ENCODE data around the gene ZDHHC18. TPM values are rescaled to one million over a fixed set of nuclear protein-coding genes. Genes with fewer than 3 reads are reported as not detected.

The ZDHHC18 gene
- total RNA-seq, 1 experiment from 2014 or later = 33.1 TPM

GRCh38 chr1:26787381-26787705 lies 39.1 kb upstream of the ZDHHC18 start:
- Histone ChIP-seq H4K91ac (ENCODE audit: insufficient read length, low read depth, low read length) (no peak overlapping the region), H4K20me1 (ENCODE audit: control insufficient read depth, insufficient read depth, insufficient read length) (no peaks in the 10 kb centered on the region), H3K27me3 (ENCODE audit: insufficient read depth, low read length) (no peaks in the 10 kb centered on the region), H3K23me2 (ENCODE audit: insufficient read length, low read depth, low read length, poor library complexity, severe bottlenecking) (peaks cover 10% of the 10 kb centered on the region), H3K23ac (ENCODE audit: insufficient read length, low read depth, low read length) (no peak overlapping the region), H2BK15ac (ENCODE audit: low read depth, low read length) (no peak overlapping the region), H4K5ac (ENCODE audit: insufficient read length, low read depth, low read length) (no peak overlapping the region), H2AK5ac (ENCODE audit: insufficient read length, low read length) (no peak overlapping the region), H3K14ac (ENCODE audit: insufficient read depth, low read length) (peak overlapping the region; percentile 55; the same call in 1 of the 2 replicates), H3K27ac (ENCODE audit: insufficient read length, low read depth, low read length) (no peak overlapping the region), H4K8ac (replicated peaks; ENCODE audit: insufficient read length, low read depth, low read length) (no peak overlapping the region), H3K4me2 (ENCODE audit: insufficient read depth, insufficient read length, low read length) (peak overlapping the region; percentile 85), H2BK5ac (ENCODE audit: insufficient read length, low read length) (no peak overlapping the region), H3K4me1 (ENCODE audit: insufficient read depth, low read length) (peaks cover 5% of the 10 kb centered on the region; the same call in 1 of the 2 replicates), H3K9ac (ENCODE audit: extremely low read depth, insufficient read length, low read length) (peak overlapping the region; percentile 13), H3K56ac (ENCODE audit: insufficient read length, low read depth, low read length) (no peak overlapping the region), H2BK12ac (ENCODE audit: insufficient read length, low read depth, low read length) (no peak overlapping the region), H3T11ph (ENCODE audit: low read length) (no peak overlapping the region), H3K79me1 (ENCODE audit: insufficient read depth, low read depth, low read length, poor library complexity, severe bottlenecking) (no peaks in the 10 kb centered on the region), H3K9me3 (ENCODE audit: control insufficient read depth, low read depth, low read length) (no peaks in the 10 kb centered on the region), H3K4ac (ENCODE audit: low read depth, low read length) (no peak overlapping the region), H3K18ac (ENCODE audit: insufficient read length, low read depth, low read length) (peak overlapping the region; percentile 39), H2BK120ac (ENCODE audit: low read depth, low read length, poor library complexity, severe bottlenecking) (no peak overlapping the region), H3K79me2 (ENCODE audit: insufficient read depth, low read length) (no peaks in the 10 kb centered on the region; the same call in 1 of the 2 replicates), H2AFZ (ENCODE audit: low read length) (no peak overlapping the region), H2BK20ac (ENCODE audit: low read depth, low read length, poor library complexity, severe bottlenecking) (no peak overlapping the region)
- TF ChIP-seq CTCF (conservative IDR thresholded peaks at IDR 0.05) = no peak
- DNase-seq = no peak
- H3K36me3 Mint-ChIP-seq (ENCODE audit: insufficient read depth in 1 of 3, low read depth in 3 of 3) = peaks cover 0 to 11% (median 7%) of the 10 kb centered on the region in 3 experiments; a peak in 4 of 7 replicates
- peaks cover 49 to 56% of the 10 kb centered on the region in 2 experiments for H3K4me1 Mint-ChIP-seq
- WGBS (ENCODE audit: extremely low coverage, insufficient read length, low lambda C conversion rate) = no CpG with 5 or more reads among the region's 11 CpGs
- peak overlapping the region; percentile 92 to 95 for H3K4me3 Mint-ChIP-seq
- H3K27ac Mint-ChIP-seq = peak overlapping the region; percentile 98 to 99 (median 98)
- no peaks in the 10 kb centered on the region; the same call in 1 of the 2 replicates for H3K27me3 Mint-ChIP-seq (ENCODE audit: low read depth)
- H3K9me3 Mint-ChIP-seq = no peaks in the 10 kb centered on the region
